ENCODE measurements around the gene RHBDF1. TPM values are rescaled to one million over a fixed set of nuclear protein-coding genes. Genes with fewer than 3 reads are reported as not detected.

Gene RHBDF1
- polyA plus RNA-seq, 1 of the 3 experiments (the other 2 are of a cell fraction), result 54.1 TPM

GRCh38 chr16:85865-86264, 13.4 kb upstream of the RHBDF1 start:
- no peaks in the 10 kb centered on the region for H3K27me3 ChIP-seq (ENCODE audit: insufficient read depth)
- no peak overlapping the region for H3K4me2 ChIP-seq
- H3K27ac ChIP-seq (ENCODE audit: low read depth in 2 of 2, low read length in 1 of 2), result no peak overlapping the region
- peaks cover 21% of the 10 kb centered on the region for H4K20me1 ChIP-seq (ENCODE audit: insufficient read depth)
- H3K36me3 ChIP-seq (replicated peaks in 1 of 2; ENCODE audit: control insufficient read depth in 1 of 2, insufficient read depth in 2 of 2, low read length in 1 of 2), result peaks cover 4 to 45% of the 10 kb centered on the region in 2 experiments
- DNase-seq, result no peak
- ChIA-PET CTCF (interaction anchor here (0.8 to 27.8 kb wide), 4 partner anchors 11 to 95 kb away, joined by 4 to 793 read pairs (median 26); partner anchors contain the start of genes HBQ1 and RHBDF1), POLR2A (no interaction called here)
- H3K9me3 ChIP-seq, result no peaks in the 10 kb centered on the region
- H3K4me1 ChIP-seq (ENCODE audit: control insufficient read depth in 1 of 2, insufficient read depth in 2 of 2, low read depth in 1 of 2, low read length in 1 of 2), result peaks cover 2 to 17% of the 10 kb centered on the region in 2 experiments; a peak in 3 of 4 replicates
- H2AFZ ChIP-seq (ENCODE audit: low read depth), result no peak overlapping the region
- 79% methylated on average over 8 of the region's 9 CpGs for WGBS (ENCODE audit: low lambda C conversion rate)
- no peaks in the 10 kb centered on the region for H3K9me2 ChIP-seq
- H3K79me2 ChIP-seq (ENCODE audit: insufficient read depth), result peaks cover 4% of the 10 kb centered on the region; the same call in 1 of the 2 replicates
- peaks cover 20% of the 10 kb centered on the region for H3F3A ChIP-seq (replicated peaks; ENCODE audit: insufficient read depth)
- no peak overlapping the region for H3K9ac ChIP-seq
- TF ChIP-seq ZBTB33 (IDR thresholded peaks at IDR 0.05; ENCODE audit: borderline replicate concordance, low read depth) (no peak), IRF3 (IDR thresholded peaks at IDR 0.05; ENCODE audit: low read depth, low read length) (no peak), JUND (IDR thresholded peaks at IDR 0.05) (no peak), MXI1 (IDR thresholded peaks at IDR 0.05; ENCODE audit: low read depth, low read length) (no peak)
- no peak overlapping the region for H3K4me3 ChIP-seq (ENCODE audit: low read depth in 2 of 2, low read length in 1 of 2)

GRCh38 chr16:85407-85782, 13.0 kb upstream of the RHBDF1 start:
- no peak for TF ChIP-seq EP300 (IDR thresholded peaks at IDR 0.05; ENCODE audit: borderline replicate concordance in 1 of 2, low read depth in 1 of 2, low read length in 1 of 2)
- no peak for TF ChIP-seq MXI1 (IDR thresholded peaks at IDR 0.05; ENCODE audit: low read depth, low read length)
- TF ChIP-seq RFX5 (IDR thresholded peaks at IDR 0.05; ENCODE audit: low read length), result no peak
- no peak for TF ChIP-seq MEF2A (IDR thresholded peaks at IDR 0.05; ENCODE audit: borderline replicate concordance, low read depth)
- no peak for TF ChIP-seq GATA2 (CRISPR knock-in tag; IDR thresholded peaks at IDR 0.05)
- TF ChIP-seq TCF12 (IDR thresholded peaks at IDR 0.05), result no peak
- no peak for TF ChIP-seq EZH2phosphoT487 (IDR thresholded peaks at IDR 0.05; ENCODE audit: borderline replicate concordance, low read depth)
- TF ChIP-seq YY1 (IDR thresholded peaks at IDR 0.05; ENCODE audit: low read depth), result no peak
- TF ChIP-seq RCOR1 (IDR thresholded peaks at IDR 0.05; ENCODE audit: low read length), result no peak
- no peak for TF ChIP-seq SIN3A (IDR thresholded peaks at IDR 0.05; ENCODE audit: borderline replicate concordance, low read depth, low read length)
- no peak for TF ChIP-seq POLR2AphosphoS5 (IDR thresholded peaks at IDR 0.05; ENCODE audit: low read depth, low read length)
- TF ChIP-seq FOSL2 (IDR thresholded peaks at IDR 0.05; ENCODE audit: borderline replicate concordance, low read depth), result no peak
- TF ChIP-seq, protein P1, sequence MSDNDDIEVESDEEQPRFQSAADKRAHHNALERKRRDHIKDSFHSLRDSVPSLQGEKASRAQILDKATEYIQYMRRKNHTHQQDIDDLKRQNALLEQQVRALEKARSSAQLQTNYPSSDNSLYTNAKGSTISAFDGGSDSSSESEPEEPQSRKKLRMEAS (IDR thresholded peaks at IDR 0.05; ENCODE audit: low read depth), result no peak
- Histone ChIP-seq H3F3A (replicated peaks; ENCODE audit: insufficient read depth) (peaks cover 20% of the 10 kb centered on the region), H3K9me2 (no peaks in the 10 kb centered on the region), H3K79me2 (ENCODE audit: insufficient read depth) (peaks cover 4% of the 10 kb centered on the region; the same call in 1 of the 2 replicates), H3K27me3 (ENCODE audit: insufficient read depth) (no peaks in the 10 kb centered on the region), H3K27ac (ENCODE audit: low read depth in 2 of 2, low read length in 1 of 2) (peak overlapping the region in 1 of 2 experiments; percentile 72; a peak in 2 of 4 replicates), H3K9ac (0 out of 2 replicates have a peak overlapping the region, but pooled peaks have one; percentile 22), H2AFZ (ENCODE audit: low read depth) (no peak overlapping the region), H3K4me2 (peak overlapping the region; percentile 56; the same call in 1 of the 2 replicates), H3K4me3 (ENCODE audit: low read depth in 2 of 2, low read length in 1 of 2) (no peak overlapping the region), H3K4me1 (ENCODE audit: control insufficient read depth in 1 of 2, insufficient read depth in 2 of 2, low read depth in 1 of 2, low read length in 1 of 2) (peaks cover 2 to 17% of the 10 kb centered on the region in 2 experiments; a peak in 3 of 4 replicates), H3K36me3 (replicated peaks in 1 of 2; ENCODE audit: control insufficient read depth in 1 of 2, insufficient read depth in 2 of 2, low read length in 1 of 2) (peaks cover 7 to 45% of the 10 kb centered on the region in 2 experiments), H4K20me1 (ENCODE audit: insufficient read depth) (peaks cover 21% of the 10 kb centered on the region), H3K9me3 (no peaks in the 10 kb centered on the region)
- DNase-seq, result no peak
- ChIA-PET POLR2A (no interaction called here), CTCF (interaction anchor here (7.6 to 27.8 kb wide), 2 partner anchors 11 to 20 kb away, joined by 45 to 793 read pairs; partner anchors contain the start of gene RHBDF1)
- 87% methylated on average over 14 of the region's 18 CpGs for WGBS (ENCODE audit: low lambda C conversion rate)

Data from SK-N-SH (cell line).